GM11168 (cell line): ENCODE results near the gene E2F3.

Source experiments
- in situ Hi-C: fragments of 300-500 bp; cut with MboI; formaldehyde crosslinking; loops from one replicate; pipeline ENCODE4 v1.12.0; 2022; ENCODE audit warnings: low sequenced_read_pairs; ENCODE audit not compliant: unreplicated experiment

Gene E2F3

DNA sequence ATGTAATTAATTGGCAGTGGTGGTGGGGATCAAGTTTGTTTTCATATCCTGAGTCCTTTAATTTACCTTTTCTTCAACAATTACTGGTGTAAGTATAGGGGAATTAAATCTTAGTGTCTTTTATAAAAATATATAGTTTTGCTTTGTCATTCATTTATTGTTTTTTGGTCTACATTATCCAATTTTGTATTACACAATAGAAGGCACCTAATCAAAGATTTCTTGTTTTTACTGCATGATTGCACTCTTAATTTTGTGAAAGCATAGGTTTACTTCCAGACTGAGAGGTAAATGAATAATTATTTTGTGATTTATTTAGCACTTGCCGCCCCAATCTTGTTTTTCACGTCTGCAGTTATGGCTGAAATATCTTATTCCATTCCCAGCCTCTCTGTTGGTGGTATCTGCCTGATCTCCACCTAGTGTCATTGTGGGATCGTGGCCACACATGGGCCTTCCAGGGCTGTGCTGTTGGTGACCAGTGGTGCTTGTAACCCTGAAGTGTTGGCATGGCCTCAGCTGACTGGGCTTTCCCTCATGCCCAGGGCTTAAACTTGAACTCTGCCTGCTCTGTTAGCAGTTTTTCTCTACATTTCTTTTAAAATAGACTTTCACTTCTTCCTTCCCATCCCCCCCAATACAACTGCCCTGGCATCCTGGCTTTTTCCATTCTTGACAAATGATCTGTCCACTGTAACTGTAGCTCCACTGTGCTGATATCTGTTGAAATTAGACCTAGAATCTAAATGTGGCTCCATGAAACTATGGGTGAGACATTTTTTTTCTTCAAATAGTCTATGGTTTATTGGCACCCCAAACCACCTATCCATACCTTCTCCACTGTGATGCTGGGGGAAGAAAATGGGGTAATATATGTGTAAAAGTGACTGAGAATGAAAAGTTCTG, 24.8 kb downstream of the E2F3 start:
- in situ Hi-C loops = no loop called here

- in situ Hi-C loops = no loop called here
These were observed 26.2 kb downstream of the E2F3 start for GRCh38 chr6:20427856-20428255.

- in situ Hi-C loops = no loop called here
These were observed 31.0 kb downstream of the E2F3 start for GRCh38 chr6:20432692-20433091.

DNA sequence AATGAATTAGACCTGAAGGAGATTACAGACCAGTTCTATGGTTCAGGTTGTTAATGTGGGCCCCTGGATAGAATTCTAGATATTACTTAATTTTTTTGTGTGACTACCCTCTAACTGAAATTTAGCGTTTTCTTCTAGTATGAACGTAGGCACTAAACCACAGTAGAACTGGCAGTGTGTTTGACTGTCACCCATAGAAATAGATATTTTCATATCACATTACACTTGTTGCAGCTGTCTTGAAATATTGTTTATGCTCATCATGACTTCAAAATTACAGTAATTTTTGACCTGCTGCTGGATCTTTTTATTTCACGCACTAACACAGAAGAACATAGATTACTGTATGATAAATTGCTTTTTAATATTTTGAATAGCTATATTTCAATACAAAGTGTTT, 31.6 kb downstream of the E2F3 start:
- in situ Hi-C loops = no loop called here

- in situ Hi-C loops = no loop called here
These were observed 32.2 kb downstream of the E2F3 start for GRCh38 chr6:20433929-20434328.

DNA sequence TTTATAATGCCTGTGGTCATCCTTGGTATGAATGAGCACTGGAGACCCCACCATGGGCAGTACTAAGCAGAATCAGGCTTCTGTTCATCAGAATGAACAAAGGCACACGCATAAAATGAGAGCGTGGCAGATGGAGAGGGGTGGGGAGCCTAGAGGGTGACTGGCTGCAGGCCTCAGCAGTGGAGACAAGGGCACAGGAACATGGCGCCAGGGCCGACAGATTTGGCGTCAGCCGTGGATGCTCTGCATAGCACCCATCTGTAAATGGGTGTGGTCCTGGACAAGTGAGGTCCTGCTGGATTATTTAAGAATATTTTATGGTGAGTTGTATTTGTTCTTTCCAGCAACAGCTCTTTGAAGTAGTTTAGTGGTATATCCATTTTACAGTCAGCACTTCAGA, 33.1 kb downstream of the E2F3 start:
- in situ Hi-C loops = no loop called here

DNA sequence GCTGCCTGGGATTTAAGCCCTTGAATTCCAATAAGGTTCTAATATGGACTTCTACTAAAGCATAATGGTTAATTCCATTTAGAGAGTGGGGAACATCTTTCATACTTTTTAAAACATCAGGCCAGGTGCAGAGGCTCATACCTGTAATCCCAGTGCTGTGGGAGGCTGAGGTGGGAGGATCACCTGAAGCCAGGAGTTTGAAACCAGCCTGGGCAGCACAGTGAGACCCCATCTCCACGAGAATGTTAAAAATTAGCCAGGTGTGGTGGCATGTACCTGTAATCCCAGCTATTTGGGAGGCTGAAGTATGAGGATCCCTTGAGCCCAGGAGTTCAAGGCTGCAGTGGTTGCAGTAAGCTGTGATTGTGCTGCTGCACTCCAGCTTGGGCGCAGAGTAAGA, 35.0 kb downstream of the E2F3 start:
- in situ Hi-C loops = no loop called here

DNA sequence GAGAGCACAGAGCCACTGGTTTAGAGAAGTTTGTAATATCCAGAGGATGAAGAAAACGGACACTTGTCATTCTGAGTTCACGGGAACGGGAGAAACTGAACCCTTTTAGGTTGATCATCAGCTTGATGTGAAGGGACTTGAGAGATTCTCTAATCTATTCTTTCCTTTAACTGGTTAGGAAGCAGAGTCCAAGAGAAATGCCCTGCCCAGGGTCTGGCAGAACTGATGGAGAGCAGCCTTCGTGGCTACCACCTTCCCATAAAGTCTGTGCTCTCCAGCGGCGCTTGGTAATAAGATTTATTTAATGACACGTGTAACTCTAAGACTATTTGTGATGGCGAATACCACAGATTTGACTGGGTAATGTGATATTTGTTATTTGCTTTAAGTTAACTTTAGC, 36.0 kb downstream of the E2F3 start:
- in situ Hi-C loops = no loop called here

- in situ Hi-C loops = no loop called here
These were observed 36.9 kb downstream of the E2F3 start for GRCh38 chr6:20438462-20439070.

DNA sequence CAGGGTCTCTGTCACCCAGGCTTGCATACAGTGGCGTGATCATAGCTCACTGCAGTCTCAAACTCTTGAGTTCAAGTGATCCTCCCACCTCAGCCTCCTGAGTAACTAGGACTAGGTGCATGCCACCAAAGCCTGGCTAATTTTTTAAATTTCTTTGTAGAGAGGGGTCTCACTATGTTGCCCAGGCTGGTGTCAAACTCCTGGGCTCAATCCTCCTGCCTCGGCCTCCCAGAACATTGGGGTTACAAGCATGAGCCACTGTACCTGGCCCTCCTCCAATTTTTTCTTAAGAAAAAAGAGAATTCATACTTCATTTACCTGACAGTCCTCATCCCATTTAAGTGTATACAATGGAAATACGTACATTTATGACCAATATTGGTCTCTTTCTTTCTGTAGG, 37.9 kb downstream of the E2F3 start:
- in situ Hi-C loops = no loop called here

GRCh38 chr6:20440296-20440695, 38.6 kb downstream of the E2F3 start:
- in situ Hi-C loops = no loop called here

DNA sequence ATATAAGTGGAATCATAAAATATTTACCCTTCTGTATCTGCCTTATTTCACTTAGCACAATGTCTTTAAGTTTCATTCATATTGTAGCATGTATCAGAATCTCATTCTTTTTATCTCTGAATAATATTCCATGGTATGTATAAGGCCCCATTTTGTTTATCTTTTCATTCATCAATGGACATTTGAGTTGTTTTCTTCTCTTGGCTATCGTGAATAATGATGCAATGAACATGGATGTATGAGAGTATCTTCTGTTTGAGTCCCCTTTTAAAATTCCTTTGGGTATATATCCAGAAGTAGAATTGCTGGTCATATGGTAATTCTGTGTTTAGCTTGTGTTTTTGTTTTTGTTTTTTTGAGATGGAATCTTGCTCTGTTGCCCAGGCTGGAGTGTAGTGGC, 39.6 kb downstream of the E2F3 start:
- in situ Hi-C loops = no loop called here

GRCh38 chr6:20441921-20442320, 40.2 kb downstream of the E2F3 start:
- in situ Hi-C loops = no loop called here

DNA sequence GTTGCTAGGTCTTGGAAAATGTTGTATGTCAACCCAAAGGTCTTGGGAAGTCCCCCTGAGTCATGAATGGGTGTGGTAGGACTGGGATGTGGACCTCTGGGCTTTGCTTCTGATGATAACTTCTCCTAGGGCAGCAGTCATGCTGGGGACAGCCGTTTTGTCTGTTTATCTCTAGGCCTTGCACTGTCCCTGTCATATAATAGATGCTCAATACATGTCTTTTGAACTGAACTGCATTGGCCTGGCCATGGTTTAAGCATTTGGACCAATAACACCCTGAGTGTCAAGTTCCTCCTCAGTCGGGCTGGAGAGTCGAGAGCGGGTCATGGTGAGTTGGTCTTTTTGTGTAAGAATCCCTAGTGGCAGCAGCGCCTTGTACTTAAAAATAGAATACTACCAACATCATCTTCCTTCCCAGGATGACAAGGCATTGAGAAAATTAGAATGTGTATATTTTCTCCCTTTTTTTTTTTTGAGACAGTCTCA, 43.1 kb downstream of the E2F3 start:
- in situ Hi-C loops = no loop called here

DNA sequence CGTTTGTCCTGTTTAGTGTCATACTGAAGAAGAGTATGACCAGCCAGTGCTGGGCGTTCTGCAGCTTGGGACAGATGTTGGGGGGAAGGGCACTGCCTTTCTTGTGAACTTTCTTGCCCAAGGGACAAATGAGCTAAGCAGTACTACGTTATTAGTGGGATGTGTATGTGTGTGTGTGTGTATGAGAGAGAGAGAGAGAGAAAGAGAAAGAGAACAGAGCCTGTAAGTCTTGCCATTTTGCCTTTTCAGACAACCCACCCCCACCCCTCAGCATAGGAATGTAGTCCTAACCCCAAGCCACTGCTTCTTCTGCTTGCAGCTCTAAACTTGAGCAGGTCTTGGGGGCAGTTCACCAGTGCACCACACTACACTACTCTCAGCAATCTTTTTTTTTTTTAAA, 45.5 kb downstream of the E2F3 start:
- in situ Hi-C loops = no loop called here

GRCh38 chr6:20447581-20448132, 46.0 kb downstream of the E2F3 start:
- in situ Hi-C loops = no loop called here

DNA sequence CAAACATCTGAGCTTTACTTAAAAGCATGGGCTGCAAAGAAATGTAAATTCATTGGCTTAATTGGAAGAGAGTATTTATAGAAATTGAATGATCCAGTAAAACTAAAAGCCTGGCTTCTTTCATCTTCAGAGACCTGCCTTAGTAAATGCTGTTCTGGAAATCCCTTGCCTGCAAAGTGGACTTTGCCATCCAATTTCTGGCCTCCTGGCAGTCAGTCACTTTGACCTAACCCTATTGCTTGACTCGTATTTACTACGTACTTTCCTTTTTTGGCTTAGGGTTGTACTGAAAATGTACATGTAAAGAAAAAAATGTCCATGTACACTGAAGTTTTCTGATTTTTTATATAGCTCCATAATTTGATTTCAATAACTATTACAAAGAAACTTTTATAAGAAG, 47.1 kb downstream of the E2F3 start:
- in situ Hi-C loops = no loop called here

DNA sequence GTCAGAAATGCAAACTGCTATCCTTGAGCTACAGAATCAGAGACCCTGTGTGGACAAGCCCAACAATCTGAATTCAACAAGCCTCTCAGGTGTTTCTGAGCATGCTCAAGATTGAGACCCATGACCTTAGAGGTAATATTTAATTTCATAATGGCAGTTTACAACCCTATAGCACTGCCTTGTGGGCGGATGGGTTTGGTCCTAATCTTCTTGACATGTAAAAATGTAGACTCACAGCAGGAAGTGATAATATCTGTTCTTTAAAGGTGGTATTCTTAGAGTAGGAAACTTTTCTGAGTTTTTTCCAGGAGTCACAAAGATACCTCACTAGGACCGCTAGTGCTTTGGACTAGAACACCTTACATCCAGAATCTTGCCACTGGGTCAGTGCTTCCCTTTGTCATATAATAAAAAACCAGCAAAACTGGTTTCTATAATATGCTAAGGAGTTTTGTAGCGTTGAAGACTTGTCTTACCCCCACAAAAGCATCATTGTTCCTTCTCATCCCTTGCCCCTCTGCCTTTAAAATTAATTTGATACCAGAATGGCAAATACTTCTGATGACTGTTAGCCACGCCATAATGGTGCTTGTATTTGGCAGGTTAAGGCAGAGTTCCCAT, 52.6 kb downstream of the E2F3 start:
- in situ Hi-C loops = no loop called here

DNA sequence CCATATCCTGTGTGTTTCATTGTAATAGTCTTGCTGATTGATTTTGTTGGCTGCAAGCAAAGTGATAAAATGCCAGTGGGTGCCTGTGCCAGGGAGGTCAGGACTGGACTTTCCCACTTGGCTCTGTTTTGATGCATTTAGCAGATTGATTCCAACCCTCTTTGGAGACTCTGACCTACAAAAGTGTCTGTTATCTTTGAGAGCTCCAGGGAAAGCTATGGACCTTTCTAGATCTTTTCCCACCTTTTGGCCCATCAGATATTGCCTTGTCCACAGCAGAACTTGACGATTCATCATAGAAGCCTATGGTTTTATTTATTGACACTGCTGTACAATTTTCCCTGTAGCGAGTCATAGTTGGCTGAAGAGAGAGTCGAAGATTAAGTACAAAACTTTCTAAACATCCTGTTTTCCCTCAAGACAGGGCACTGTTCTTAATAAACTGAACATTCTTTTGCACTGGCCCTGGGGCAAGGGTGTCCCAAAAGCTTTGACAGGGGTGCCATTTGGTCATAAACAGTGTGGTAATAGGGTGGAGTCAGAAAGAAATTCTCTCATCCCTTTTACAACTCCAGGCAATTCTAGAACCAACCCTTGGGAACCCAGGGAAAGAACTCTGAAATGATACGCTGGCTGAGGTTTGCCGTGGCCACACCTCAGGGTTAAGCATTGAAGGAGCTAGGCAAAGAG, 53.7 kb downstream of the E2F3 start:
- in situ Hi-C loops = no loop called here
